GM19463 (cell line): Measurements from ENCODE around the gene TMEM132C.

Source experiments
- ATAC-seq: cut with Tn5 transposase; IDR thresholded peaks from one replicate; pipeline ENCODE4 v1.9.1; 2021; ENCODE audit warnings: mild to moderate bottlenecking, moderate library complexity; ENCODE audit not compliant: unreplicated experiment

TMEM132C gene

GRCh38 chr12:128693771-128694170 is 426.8 kb downstream of the TMEM132C start:
- ATAC-seq, result no peak

DNA sequence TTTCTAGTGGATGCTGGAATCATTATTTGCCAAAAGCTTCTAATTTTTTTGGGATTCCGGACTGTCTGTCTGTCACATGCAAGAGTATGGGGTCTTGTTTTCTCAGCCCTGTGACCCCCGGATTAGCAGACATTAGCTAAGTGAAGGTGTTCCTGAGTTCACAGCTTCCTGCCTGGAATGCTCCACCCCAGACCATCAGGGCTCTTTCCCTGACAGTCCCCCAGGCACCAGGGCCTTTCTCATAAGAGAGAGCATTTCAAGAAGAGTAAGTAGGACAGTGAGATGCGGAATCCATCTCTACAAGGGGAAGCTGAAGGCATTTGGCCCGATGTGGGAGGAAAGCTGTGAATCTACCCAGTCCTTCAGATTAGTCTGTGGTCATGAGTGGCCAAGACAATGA is 427.5 kb downstream of the TMEM132C start:
- no peak for ATAC-seq

DNA sequence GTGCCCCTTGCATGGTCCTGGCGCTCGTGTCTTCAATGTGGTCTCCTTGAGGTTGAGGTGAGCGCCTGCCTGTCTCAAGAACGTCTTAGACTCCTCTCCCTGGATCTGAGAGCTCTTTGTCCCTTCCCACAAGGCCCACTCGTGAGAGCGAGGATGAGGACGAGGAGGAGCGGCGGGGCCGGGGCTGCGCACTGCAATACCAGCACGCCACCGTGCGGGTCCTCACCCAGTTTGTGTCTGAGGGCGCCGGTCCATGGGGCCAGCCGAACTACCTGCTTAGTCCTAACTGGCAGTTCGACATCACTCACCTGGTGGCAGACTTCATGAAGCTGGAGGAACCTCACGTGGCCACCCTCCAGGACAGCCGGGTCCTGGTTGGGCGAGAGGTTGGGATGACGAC is 428.7 kb downstream of the TMEM132C start:
- ATAC-seq, result no peak

DNA sequence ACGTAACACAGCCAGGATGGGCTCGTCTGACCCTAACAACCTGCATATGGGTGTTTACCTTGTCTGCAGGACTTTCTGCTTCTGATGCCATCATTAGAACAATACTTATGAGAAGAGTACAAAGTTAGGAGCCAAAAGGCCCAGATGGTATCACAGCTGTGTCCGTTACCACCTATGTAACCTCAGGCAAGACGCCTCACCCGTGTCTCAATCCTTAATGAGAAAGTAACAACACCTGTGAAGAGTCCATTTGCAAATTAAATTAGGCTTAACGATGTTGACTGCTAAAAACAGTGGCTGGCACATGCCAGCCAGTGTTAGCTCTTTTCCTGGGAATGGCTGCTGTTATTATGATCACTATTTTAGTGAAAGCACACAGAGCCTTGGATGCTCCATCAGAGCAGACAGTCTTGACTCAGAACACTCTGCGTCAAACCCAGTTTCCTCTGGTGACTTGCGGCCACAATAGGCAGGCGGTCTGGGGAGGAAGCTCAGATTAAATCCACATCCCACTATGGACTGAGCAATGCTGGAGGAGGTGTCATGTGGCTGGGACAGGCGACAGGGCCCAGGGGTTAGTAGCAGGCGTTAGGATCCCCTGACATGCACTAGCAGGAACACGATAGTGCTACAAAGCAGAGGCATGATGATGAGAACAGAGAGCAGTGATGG is 431.5 kb downstream of the TMEM132C start:
- no peak for ATAC-seq

DNA sequence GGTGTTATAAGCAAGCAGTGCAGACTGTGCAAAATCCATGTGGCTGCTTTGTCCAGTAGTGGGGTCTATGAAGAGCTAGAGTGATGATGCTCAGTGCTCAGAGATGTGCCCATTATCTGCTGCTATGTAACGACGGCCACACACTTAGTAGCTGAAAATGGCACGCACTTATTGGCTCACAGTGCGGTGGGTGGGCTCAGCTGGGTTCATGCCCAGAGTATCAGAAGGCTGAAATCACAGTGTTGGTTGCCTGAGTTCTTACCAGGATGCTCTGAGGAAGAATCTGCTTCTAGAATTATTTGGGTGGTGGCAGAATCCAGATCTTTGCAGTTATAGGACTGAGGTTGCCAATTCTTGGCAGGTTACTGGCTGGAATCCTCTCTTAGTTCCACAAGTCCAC is 432.1 kb downstream of the TMEM132C start:
- ATAC-seq, result no peak

DNA sequence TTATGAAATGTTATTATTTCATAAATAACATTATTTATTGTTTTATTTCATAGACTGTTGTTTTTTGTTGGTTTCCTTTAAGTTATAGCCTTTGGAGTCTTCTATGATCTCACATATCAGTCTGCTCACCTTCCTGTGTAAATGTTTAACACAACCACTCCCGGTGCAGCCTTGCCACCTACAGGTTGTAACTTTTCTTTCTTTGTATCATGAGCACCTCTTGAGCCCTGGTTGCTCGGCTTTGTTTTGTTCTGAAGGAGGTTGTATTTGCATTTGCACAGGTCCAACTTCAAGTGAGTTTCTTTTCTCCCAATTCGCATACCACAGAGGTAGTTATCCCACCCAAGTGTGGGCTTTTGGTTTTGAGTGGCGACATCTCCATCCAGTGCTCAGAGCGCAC is 435.4 kb downstream of the TMEM132C start:
- no peak for ATAC-seq

- ATAC-seq, result no peak
Observed at GRCh38 chr12:128705140-128705539, 438.2 kb downstream of the TMEM132C start.

GRCh38 chr12:128707488-128707887 is 440.5 kb downstream of the TMEM132C start:
- no peak for ATAC-seq

GRCh38 chr12:128708789-128709188 is 441.8 kb downstream of the TMEM132C start:
- ATAC-seq, result no peak

DNA sequence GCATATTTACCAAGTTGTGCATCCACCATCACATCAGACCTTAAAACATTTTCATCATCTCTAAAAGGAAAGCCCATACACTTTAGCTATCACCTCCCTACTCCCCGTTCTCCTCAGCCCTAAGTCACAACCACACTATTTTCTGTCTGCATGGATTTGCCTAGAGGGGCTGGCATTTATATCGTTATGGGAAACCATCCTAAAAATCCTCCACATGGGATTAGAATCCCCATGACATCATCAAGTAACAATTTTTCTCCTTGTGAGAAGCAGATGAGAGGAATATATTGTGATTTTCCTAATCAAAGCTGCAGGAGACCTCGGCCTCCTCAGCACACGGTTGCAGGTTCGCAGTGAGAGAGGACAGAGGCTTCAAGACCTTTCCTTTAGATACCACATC is 442.7 kb downstream of the TMEM132C start:
- ATAC-seq, result no peak

- ATAC-seq, result no peak
Observed at GRCh38 chr12:128711486-128711885, 444.5 kb downstream of the TMEM132C start.

DNA sequence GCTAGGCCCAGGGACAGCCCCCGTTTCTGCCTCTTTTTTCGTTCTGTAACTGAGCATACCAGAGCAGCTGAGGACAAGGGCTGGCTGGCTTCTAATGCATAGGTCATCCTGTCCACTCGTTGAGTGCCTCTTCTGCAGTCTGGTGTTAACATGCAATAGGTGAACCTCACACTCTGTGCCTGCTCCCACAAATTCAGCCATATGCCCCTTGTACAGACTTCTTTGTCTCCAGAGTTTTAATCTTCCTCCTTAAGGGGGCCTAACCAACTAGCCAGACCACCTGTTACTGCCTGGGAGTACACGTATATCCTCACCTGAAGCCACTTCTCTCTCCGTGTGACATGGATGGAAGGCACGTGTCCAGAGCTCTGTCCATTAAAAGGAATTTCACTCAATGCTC is 445.7 kb downstream of the TMEM132C start:
- ATAC-seq, result no peak

DNA sequence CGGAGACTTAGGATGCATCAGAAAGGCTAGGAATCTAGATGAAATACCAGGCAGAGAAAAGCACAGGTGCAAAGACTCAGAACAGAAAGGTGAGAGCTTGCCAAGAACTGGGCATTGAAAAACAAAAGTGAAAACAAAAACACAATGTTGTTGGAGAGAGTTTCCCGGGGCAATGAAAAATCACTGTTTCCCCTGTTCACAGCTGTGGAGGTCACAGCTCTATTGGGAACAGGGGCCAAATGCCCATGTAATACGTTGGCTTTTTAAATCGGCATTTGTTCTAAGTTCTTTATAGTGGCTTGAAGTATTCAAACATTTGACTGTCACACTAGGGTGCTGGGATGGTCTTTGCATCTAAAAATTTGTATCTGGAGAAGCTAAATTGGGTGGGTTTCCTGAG is 448.5 kb downstream of the TMEM132C start:
- ATAC-seq, result no peak

GRCh38 chr12:128724468-128725046 is 457.6 kb downstream of the TMEM132C start:
- ATAC-seq, result no peak

DNA sequence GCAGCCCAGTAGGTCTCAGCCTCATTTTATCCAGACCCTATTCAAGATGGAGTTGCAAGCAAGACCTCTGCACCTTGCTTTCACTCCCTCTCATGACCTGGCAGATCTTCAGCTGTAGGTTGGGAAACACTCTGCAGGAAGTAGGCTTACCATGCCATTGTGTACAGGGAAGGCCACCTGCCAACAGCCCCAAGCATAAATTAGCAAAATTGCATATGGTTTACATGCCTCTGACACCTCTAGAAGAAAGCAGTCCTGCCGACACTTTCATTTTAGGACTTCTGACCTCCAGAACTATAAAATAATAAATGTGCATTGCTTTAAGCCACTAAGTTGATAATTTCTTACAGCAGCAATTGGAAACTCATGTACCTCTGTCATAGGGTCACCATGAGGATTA is 459.9 kb downstream of the TMEM132C start:
- ATAC-seq, result no peak

DNA sequence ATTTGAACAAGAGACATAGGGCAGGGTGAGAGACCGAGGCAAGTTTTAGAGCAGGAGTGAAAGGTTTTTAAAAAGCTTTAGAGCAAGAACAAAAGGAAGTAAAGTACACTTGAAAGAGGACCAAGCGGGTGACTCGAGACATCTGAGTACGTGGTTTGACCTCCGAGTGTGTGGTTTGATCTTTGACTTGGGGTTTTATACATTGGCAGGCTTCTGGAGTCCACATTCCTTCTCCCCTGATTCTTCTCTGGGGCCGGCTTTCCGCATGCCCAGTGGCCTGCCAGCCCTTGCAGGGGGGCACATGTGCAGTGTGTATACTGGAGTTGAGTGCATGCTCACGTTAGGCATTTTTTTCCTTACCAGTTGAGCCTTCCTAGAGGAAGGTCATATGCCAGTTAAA is 460.5 kb downstream of the TMEM132C start:
- no peak for ATAC-seq

- ATAC-seq, result no peak
Observed at GRCh38 chr12:128727999-128728398, 461.0 kb downstream of the TMEM132C start.

- ATAC-seq, result no peak
Observed at GRCh38 chr12:128729628-128730121, 462.7 kb downstream of the TMEM132C start.

DNA sequence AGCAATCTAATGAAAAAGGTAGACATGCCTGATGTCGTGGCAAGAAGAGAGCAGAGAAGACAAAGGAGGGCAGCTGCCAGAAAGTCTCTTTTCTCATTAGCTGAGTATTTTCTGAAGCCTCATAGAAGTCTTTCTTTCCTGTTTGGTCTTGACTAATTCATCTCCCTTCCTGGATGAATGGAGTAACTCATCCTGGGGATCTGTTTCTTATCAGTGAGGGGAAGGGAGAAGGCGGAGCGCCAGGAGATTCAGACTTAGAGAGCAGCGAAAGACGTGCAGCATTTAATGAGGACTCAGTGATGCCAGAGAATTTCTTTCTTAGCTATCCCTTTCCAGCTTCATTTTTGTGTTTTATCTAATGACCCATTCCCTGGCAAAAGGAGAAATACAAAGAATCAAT is 467.4 kb downstream of the TMEM132C start:
- ATAC-seq, result no peak

DNA sequence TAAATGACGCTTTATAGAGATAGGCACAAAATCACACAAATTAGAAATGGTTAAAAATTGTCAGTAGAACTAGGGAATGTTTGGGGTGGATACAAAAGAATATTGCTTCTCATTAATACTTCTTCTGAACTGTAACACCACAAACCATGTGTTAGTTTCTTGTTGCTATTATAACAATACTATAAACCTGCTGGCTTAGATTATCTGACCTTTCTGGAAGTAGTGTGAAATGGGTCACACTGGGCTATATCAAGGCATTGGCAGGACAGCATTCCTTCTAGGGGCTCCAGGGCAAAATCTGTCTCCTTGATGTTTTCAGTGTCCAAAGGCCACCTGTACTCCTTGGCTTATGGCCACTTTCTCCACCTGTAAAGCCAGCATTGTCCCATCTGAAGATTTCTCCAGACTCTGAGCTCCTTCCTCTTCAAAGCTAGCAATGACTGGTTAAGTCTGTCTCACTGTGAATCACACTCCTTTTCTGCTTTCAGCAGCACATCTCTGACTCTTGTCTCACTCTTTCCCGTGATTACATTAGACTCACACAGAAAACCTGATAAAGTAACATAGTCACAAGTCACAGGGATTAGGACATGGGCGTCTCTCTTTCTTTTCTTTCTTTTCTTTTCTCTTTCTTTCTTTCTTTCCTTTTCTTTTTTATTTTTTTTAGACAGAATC is 470.5 kb downstream of the TMEM132C start:
- no peak for ATAC-seq

GRCh38 chr12:128743916-128744315 is 476.9 kb downstream of the TMEM132C start:
- ATAC-seq, result no peak
